GF-D8 (cell line): ENCODE results near the gene GATAD2B.
"Not testable (repeated sequence)": the region's sequence is repeated elsewhere in the genome, so short reads cannot be mapped to it uniquely, and the experiment has no call there.

ENCODE experiments used
- DNase-seq: peaks from one replicate; lab custom pipeline; 2025; lab: John Stamatoyannopoulos, UW

The GATAD2B gene

GRCh38 chr1:153778051-153778823 lies 144.5 kb downstream of the GATAD2B start:
- DNase-seq: no peak

- DNase-seq: no peak
These were observed 145.1 kb downstream of the GATAD2B start for GRCh38 chr1:153777648-153778047.

- no peak for DNase-seq
These were observed 145.9 kb downstream of the GATAD2B start for GRCh38 chr1:153776845-153777370.

- no peak for DNase-seq
These were observed 146.4 kb downstream of the GATAD2B start for GRCh38 chr1:153776352-153776751.

GRCh38 chr1:153775458-153776327 lies 147.1 kb downstream of the GATAD2B start:
- peak; percentile 72 for DNase-seq

GRCh38 chr1:153774780-153775457 lies 147.9 kb downstream of the GATAD2B start, which contains the start of gene SLC27A3:
Gene SLC27A3 (plus strand): TSS chr1:153775407. CDS start chr1:153775498, 91 bp downstream.
- no peak for DNase-seq

- peak; percentile 47 for DNase-seq
These were observed 148.7 kb downstream of the GATAD2B start for GRCh38 chr1:153774026-153774595.

GRCh38 chr1:153773096-153773921 lies 149.5 kb downstream of the GATAD2B start:
- peak; percentile 86 for DNase-seq

- no peak for DNase-seq
These were observed 150.8 kb downstream of the GATAD2B start for GRCh38 chr1:153771841-153772593.

- DNase-seq: no peak
These were observed 151.5 kb downstream of the GATAD2B start for GRCh38 chr1:153771261-153771660.

- peak; percentile 37 for DNase-seq
These were observed 152.0 kb downstream of the GATAD2B start for GRCh38 chr1:153770797-153771196.

GRCh38 chr1:153769221-153769620 lies 153.6 kb downstream of the GATAD2B start:
- no peak for DNase-seq

- no peak for DNase-seq
These were observed 154.2 kb downstream of the GATAD2B start for GRCh38 chr1:153768316-153769181.

- DNase-seq: no peak
These were observed 155.3 kb downstream of the GATAD2B start for GRCh38 chr1:153767519-153767918.

GRCh38 chr1:153766663-153767062 lies 156.1 kb downstream of the GATAD2B start:
- not testable (repeated sequence) for DNase-seq

GRCh38 chr1:153764310-153764709 lies 158.5 kb downstream of the GATAD2B start:
- no peak for DNase-seq

GRCh38 chr1:153763365-153764225 lies 159.2 kb downstream of the GATAD2B start:
- DNase-seq: no peak

GRCh38 chr1:153760440-153760839 lies 162.3 kb downstream of the GATAD2B start:
- no peak for DNase-seq
